ENCODE results near the gene CXCL11. TPM values are rescaled to one million over a fixed set of nuclear protein-coding genes. Genes with fewer than 3 reads are reported as not detected.

The CXCL11 gene
- total RNA-seq, 2 donors from 2014 or later, result 2.5 TPM; not detected in 1

Other genes starting within 250 kb of the CXCL11 start
- not detected for gene PPEF2, start 133.6 kb downstream of the CXCL11 start, total RNA-seq
- 10 to 100 TPM; 17.5 to 48.2 TPM for gene NAAA, start 95.1 kb downstream of the CXCL11 start, total RNA-seq
- gene SDAD1, start 45.1 kb downstream of the CXCL11 start, total RNA-seq, result 10 to 100 TPM; 57.8 to 67.9 TPM
- gene CXCL9, start 28.6 kb downstream of the CXCL11 start, total RNA-seq, result 1 to 10 TPM in 1 of 2 donors, under 1 TPM in 1; 0.57 to 8.6 TPM
- 100 to 1,000 TPM in 1 of 2 donors, 1 to 10 TPM in 1; 2.0 to 117 TPM for gene CXCL10, start 12.6 kb downstream of the CXCL11 start, total RNA-seq
- gene ART3, start 38.6 kb upstream of the CXCL11 start, total RNA-seq, result 1 to 10 TPM in 1 of 2 donors, not detected in 1; 5.4 TPM
- gene NUP54, start 112.3 kb upstream of the CXCL11 start, total RNA-seq, result 10 to 100 TPM; 63.7 to 66.6 TPM
- gene SCARB2, start 177.8 kb upstream of the CXCL11 start, total RNA-seq, result 10 to 100 TPM in 1 of 2 donors, 1 to 10 TPM in 1; 9.9 to 13.9 TPM
- not detected for gene FAM47E, start 215.7 kb upstream of the CXCL11 start, total RNA-seq